ENCODE data around the gene CHRNB2.

- TF ChIP-seq, protein P1, sequence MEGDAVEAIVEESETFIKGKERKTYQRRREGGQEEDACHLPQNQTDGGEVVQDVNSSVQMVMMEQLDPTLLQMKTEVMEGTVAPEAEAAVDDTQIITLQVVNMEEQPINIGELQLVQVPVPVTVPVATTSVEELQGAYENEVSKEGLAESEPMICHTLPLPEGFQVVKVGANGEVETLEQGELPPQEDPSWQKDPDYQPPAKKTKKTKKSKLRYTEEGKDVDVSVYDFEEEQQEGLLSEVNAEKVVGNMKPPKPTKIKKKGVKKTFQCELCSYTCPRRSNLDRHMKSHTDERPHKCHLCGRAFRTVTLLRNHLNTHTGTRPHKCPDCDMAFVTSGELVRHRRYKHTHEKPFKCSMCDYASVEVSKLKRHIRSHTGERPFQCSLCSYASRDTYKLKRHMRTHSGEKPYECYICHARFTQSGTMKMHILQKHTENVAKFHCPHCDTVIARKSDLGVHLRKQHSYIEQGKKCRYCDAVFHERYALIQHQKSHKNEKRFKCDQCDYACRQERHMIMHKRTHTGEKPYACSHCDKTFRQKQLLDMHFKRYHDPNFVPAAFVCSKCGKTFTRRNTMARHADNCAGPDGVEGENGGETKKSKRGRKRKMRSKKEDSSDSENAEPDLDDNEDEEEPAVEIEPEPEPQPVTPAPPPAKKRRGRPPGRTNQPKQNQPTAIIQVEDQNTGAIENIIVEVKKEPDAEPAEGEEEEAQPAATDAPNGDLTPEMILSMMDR (IDR thresholded peaks at IDR 0.05) = no peak
- TF ChIP-seq EP300 (IDR thresholded peaks at IDR 0.05) = no peak
- no peak for TF ChIP-seq POLR2A (IDR thresholded peaks at IDR 0.05)
Observed at GRCh38 chr1:154586641-154587040, 19.1 kb downstream of the CHRNB2 start.

All from ovary (tissue), 3 donors.